Measurements from ENCODE around the gene PDGFRB. TPM values are rescaled to one million over a fixed set of nuclear protein-coding genes. Genes with fewer than 3 reads are reported as not detected.
A peak's percentile ranks its signal among the peaks of the same experiment; 100 is the strongest.

Gene PDGFRB
- total RNA-seq, 1 donor from 2014 or later = 89.3 TPM

- no peak for DNase-seq
- Histone ChIP-seq H3K4me1 (peaks cover 15% of the 10 kb centered on the region), H3K36me3 (peaks cover 84% of the 10 kb centered on the region), H3K27ac (no peak overlapping the region), H3K9me3 (no peaks in the 10 kb centered on the region), H3K4me3 (no peak overlapping the region), H3K27me3 (ENCODE audit: low read depth) (no peaks in the 10 kb centered on the region)
- intact Hi-C loops (cut with DNase I) = no loop called here
- no peak for ATAC-seq
- TF ChIP-seq CTCF (IDR thresholded peaks at IDR 0.05) = no peak
Observed at GRCh38 chr5:150122536-150123481, 32.8 kb downstream of the PDGFRB start.

- peak; percentile 43 to 60 for ATAC-seq
- H3K4me3 ChIP-seq = no peak overlapping the region
- peaks cover 77% of the 10 kb centered on the region for H3K36me3 ChIP-seq
- TF ChIP-seq CTCF (IDR thresholded peaks at IDR 0.05) = peak; percentile 25
- intact Hi-C loops (cut with DNase I) = no loop called here
- H3K9me3 ChIP-seq = no peaks in the 10 kb centered on the region
- H3K4me1 ChIP-seq = peaks cover 15% of the 10 kb centered on the region
- DNase-seq = peak; percentile 74
- no peak overlapping the region for H3K27ac ChIP-seq
- H3K27me3 ChIP-seq (ENCODE audit: low read depth) = no peaks in the 10 kb centered on the region
Observed at GRCh38 chr5:150122158-150122510, 33.5 kb downstream of the PDGFRB start.

- TF ChIP-seq CTCF (IDR thresholded peaks at IDR 0.05) = no peak
- Histone ChIP-seq H3K4me3 (no peak overlapping the region), H3K27me3 (ENCODE audit: low read depth) (no peaks in the 10 kb centered on the region), H3K36me3 (peaks cover 77% of the 10 kb centered on the region), H3K27ac (no peak overlapping the region), H3K9me3 (no peaks in the 10 kb centered on the region), H3K4me1 (peaks cover 15% of the 10 kb centered on the region)
- DNase-seq (no peak), ATAC-seq (no peak)
- intact Hi-C loops (cut with DNase I) = no loop called here
Observed at GRCh38 chr5:150121448-150122157, 34.0 kb downstream of the PDGFRB start.

- Histone ChIP-seq H3K36me3 (peaks cover 78% of the 10 kb centered on the region), H3K27ac (no peak overlapping the region), H3K9me3 (no peaks in the 10 kb centered on the region), H3K4me3 (no peak overlapping the region), H3K4me1 (peaks cover 15% of the 10 kb centered on the region), H3K27me3 (ENCODE audit: low read depth) (no peaks in the 10 kb centered on the region)
- intact Hi-C loops (cut with DNase I) = no loop called here
- ATAC-seq (no peak), DNase-seq (no peak)
- TF ChIP-seq CTCF (IDR thresholded peaks at IDR 0.05) = no peak
Observed at GRCh38 chr5:150120617-150121447, 34.8 kb downstream of the PDGFRB start.

- no peak for DNase-seq
- no peak overlapping the region for H3K27ac ChIP-seq
- H3K4me3 ChIP-seq = no peak overlapping the region
- H3K36me3 ChIP-seq = peaks cover 76% of the 10 kb centered on the region
- no peaks in the 10 kb centered on the region for H3K27me3 ChIP-seq (ENCODE audit: low read depth)
- TF ChIP-seq CTCF (IDR thresholded peaks at IDR 0.05) = no peak
- peaks cover 15% of the 10 kb centered on the region for H3K4me1 ChIP-seq
- no peaks in the 10 kb centered on the region for H3K9me3 ChIP-seq
- no peak for ATAC-seq
- intact Hi-C loops (cut with DNase I) = no loop called here
Observed at GRCh38 chr5:150120062-150120441, 35.6 kb downstream of the PDGFRB start.
